CD8-positive, alpha-beta memory T cell (primary cell): Measurements from ENCODE around the gene ERC2. TPM values are rescaled to one million over a fixed set of nuclear protein-coding genes. Genes with fewer than 3 reads are reported as not detected.

ENCODE experiments used
- CTCF ChIA-PET: fragments of 350-600 bp; sonication (Branson Sonifier 250); formaldehyde crosslinking; loops from one replicate; lab custom pipeline; 2021; ENCODE audit warnings: antibody characterized with exemption; lab: Charles Lee
- POLR2A ChIA-PET: fragments of 350-600 bp; sonication (Branson Sonifier 250); formaldehyde crosslinking; loops from one replicate; lab custom pipeline; 2021; ENCODE audit warnings: antibody characterized with exemption; lab: Charles Lee
- DNase-seq, 5 donors: peaks; one replicate each; pipeline versions ENCODE4 v3.0.0 to v3.0.0-alpha.2; 2020 to 2022; ENCODE audit warnings: mixed read lengths in 1 of 5
- H3K27ac ChIP-seq: one replicate; pipeline ENCODE4 v1.7.0; 2013; ENCODE audit warnings: low read depth, mild to moderate bottlenecking, low read length, moderate library complexity
- H3K27me3 ChIP-seq: 2 replicates; pipeline ENCODE4 v1.7.0; 2013; ENCODE audit warnings: low read length, mild to moderate bottlenecking; ENCODE audit not compliant: insufficient read depth, poor library complexity, severe bottlenecking
- H3K36me3 ChIP-seq: 2 replicates; pipeline ENCODE4 v1.7.0; 2013; ENCODE audit warnings: mild to moderate bottlenecking, low read length, moderate library complexity; ENCODE audit not compliant: insufficient read depth
- H3K4me1 ChIP-seq: 2 replicates; pipeline ENCODE4 v1.7.0; 2013; ENCODE audit warnings: mild to moderate bottlenecking, low read length, moderate library complexity; ENCODE audit not compliant: insufficient read depth
- H3K4me3 ChIP-seq: 2 replicates; pipeline ENCODE4 v1.7.0; 2013; ENCODE audit warnings: mild to moderate bottlenecking, low read length
- H3K9me3 ChIP-seq: 2 replicates; pipeline ENCODE4 v1.7.0; 2013; ENCODE audit warnings: mild to moderate bottlenecking, low read length
- H3K27ac Mint-ChIP-seq, 8 donors: one replicate each; pipeline ENCODE4 v1.8.0; 2020 to 2021; ENCODE audit warnings: mixed read lengths in 8 of 8, mild to moderate bottlenecking in 6 of 8, inconsistent platforms in 3 of 8, moderate library complexity in 3 of 8
- H3K27me3 Mint-ChIP-seq, 2 donors: one replicate each; pipeline ENCODE4 v1.8.0; 2020 to 2021; ENCODE audit warnings: mixed read lengths in 2 of 2, mild to moderate bottlenecking in 1 of 2, moderate library complexity in 1 of 2
- H3K36me3 Mint-ChIP-seq, 3 donors: one replicate each; pipeline ENCODE4 v1.8.0; 2020 to 2021; ENCODE audit warnings: mixed read lengths in 3 of 3, inconsistent platforms in 1 of 3, mild to moderate bottlenecking in 1 of 3
- H3K4me1 Mint-ChIP-seq, 3 donors: one replicate each; pipeline ENCODE4 v1.8.0; 2020 to 2021; ENCODE audit warnings: mixed read lengths in 3 of 3, inconsistent platforms in 1 of 3, mild to moderate bottlenecking in 1 of 3
- H3K4me3 Mint-ChIP-seq, 7 donors: one replicate each; pipeline ENCODE4 v1.8.0; 2020 to 2021; ENCODE audit warnings: mixed read lengths in 7 of 7, mild to moderate bottlenecking in 6 of 7, moderate library complexity in 4 of 7, inconsistent platforms in 2 of 7
- H3K9me3 Mint-ChIP-seq, 5 donors: one replicate each; pipeline ENCODE4 v1.8.0; 2020 to 2022; ENCODE audit warnings: mixed read lengths in 5 of 5, mild to moderate bottlenecking in 3 of 5, moderate library complexity in 2 of 5, inconsistent platforms in 1 of 5
- polyA plus RNA-seq: library from polyadenylated mRNA; unstranded; fragments of 300-500 nt; fragmentation: Illumina TruSeq; gene quantifications from one replicate; pipeline ENCODE4 v1.2.3, GENCODE V29; 2021
- total RNA-seq, 2 experiments: library from RNA; stranded (reverse); gene quantifications; one replicate each; pipeline ENCODE4 v1.2.3, GENCODE V29; 2021

Gene ERC2
- total and polyA plus RNA-seq, 3 experiments from 2014 or later = not detected

DNA sequence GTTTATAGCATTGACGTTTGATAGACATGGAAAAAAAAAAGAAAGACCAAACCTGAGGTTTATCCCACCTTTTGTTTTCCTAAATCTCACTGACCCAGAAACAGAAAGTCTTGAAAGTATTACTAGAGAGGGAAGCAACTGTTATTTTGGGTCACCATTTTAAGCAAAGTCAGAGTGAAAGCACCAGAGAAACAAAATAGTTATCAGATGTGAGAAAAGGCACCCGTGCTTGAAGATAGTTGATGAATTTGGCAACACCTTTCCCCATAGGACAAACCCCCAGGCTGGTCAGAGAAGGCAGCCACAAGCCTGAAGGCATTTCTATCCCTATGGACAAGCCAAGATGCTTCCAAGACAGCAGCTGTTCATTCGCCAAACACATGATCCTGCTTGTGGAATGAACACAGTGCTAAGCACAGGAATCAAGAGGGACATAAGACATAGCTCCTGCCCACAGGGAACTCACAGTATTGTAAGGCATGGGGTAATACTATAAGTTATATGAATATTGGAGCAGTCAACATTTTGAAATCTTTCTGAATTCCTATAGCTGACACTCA is 170.9 kb downstream of the ERC2 start:
- no peak overlapping the region for H3K27ac Mint-ChIP-seq
- Histone ChIP-seq H3K9me3 (no peaks in the 10 kb centered on the region), H3K4me3 (no peak overlapping the region), H3K4me1 (no peaks in the 10 kb centered on the region), H3K36me3 (no peaks in the 10 kb centered on the region), H3K27me3 (peaks cover 3% of the 10 kb centered on the region), H3K27ac (no peak overlapping the region)
- H3K4me1 Mint-ChIP-seq = no peaks in the 10 kb centered on the region
- DNase-seq = no peak
- H3K27me3 Mint-ChIP-seq = peaks cover 10 to 31% of the 10 kb centered on the region in 2 donors
- H3K4me3 Mint-ChIP-seq = no peak overlapping the region
- H3K9me3 Mint-ChIP-seq = peaks cover 0 to 9% (median 3%) of the 10 kb centered on the region in 5 donors
- no peaks in the 10 kb centered on the region for H3K36me3 Mint-ChIP-seq
- POLR2A ChIA-PET = no interaction called here
- CTCF ChIA-PET = no interaction called here

DNA sequence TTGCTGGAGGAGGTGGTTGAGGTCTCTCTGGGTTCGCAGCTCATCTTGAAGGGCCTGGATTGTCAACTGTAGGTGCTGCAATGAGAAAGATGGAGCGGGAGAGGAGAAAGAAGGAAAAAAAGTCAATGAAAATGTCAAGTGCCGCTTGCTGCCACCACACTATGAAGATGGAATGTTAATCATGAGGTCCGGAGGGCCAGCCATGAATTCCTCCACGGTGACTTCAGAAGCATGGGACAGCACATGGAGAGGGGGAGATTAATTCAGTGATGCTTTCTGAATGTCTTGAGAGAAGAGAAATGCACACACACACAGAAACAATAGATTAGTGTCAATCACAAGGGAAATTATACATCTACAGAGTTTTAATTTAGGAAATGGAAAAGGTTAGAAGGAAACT is 171.9 kb downstream of the ERC2 start:
- no peaks in the 10 kb centered on the region for H3K9me3 ChIP-seq
- H3K27ac ChIP-seq = no peak overlapping the region
- no peaks in the 10 kb centered on the region for H3K36me3 ChIP-seq
- CTCF ChIA-PET = no interaction called here
- no peak for DNase-seq
- H3K4me1 Mint-ChIP-seq = no peaks in the 10 kb centered on the region
- H3K4me3 Mint-ChIP-seq = no peak overlapping the region
- POLR2A ChIA-PET = no interaction called here
- no peak overlapping the region for H3K4me3 ChIP-seq
- peaks cover 10 to 27% of the 10 kb centered on the region in 2 donors for H3K27me3 Mint-ChIP-seq
- H3K9me3 Mint-ChIP-seq = peaks cover 0 to 9% (median 3%) of the 10 kb centered on the region in 5 donors
- H3K27ac Mint-ChIP-seq = no peak overlapping the region
- H3K27me3 ChIP-seq = no peaks in the 10 kb centered on the region
- H3K4me1 ChIP-seq = no peaks in the 10 kb centered on the region
- H3K36me3 Mint-ChIP-seq = no peaks in the 10 kb centered on the region

DNA sequence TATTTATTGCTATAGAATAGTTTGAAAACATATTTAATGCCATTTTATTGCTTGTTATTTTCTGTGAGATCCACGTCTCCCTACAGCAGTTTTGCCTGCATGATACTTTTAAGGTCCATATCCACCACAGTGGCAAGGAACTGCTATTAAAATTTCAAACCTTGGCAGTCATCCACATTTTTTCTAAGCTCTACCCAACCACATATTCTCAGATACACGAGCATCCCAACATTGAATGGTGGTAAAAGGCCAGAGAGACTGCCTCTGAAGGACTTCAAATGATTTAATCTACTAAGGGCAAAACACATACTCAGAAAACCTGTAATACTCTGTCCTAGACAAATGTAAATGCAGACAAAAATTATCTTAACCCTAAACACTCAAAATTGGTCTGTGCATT is 173.1 kb downstream of the ERC2 start:
- no peaks in the 10 kb centered on the region for H3K9me3 ChIP-seq
- POLR2A ChIA-PET = no interaction called here
- no peaks in the 10 kb centered on the region for H3K4me1 Mint-ChIP-seq
- CTCF ChIA-PET = no interaction called here
- DNase-seq = no peak
- H3K27ac Mint-ChIP-seq = no peak overlapping the region
- H3K4me1 ChIP-seq = no peaks in the 10 kb centered on the region
- no peaks in the 10 kb centered on the region for H3K27me3 ChIP-seq
- H3K36me3 Mint-ChIP-seq = no peaks in the 10 kb centered on the region
- no peak overlapping the region for H3K4me3 Mint-ChIP-seq
- H3K36me3 ChIP-seq = no peaks in the 10 kb centered on the region
- H3K9me3 Mint-ChIP-seq = peaks cover 0 to 9% (median 3%) of the 10 kb centered on the region in 5 donors
- H3K27ac ChIP-seq = no peak overlapping the region
- H3K4me3 ChIP-seq = no peak overlapping the region
- H3K27me3 Mint-ChIP-seq = peaks cover 10 to 29% of the 10 kb centered on the region in 2 donors

DNA sequence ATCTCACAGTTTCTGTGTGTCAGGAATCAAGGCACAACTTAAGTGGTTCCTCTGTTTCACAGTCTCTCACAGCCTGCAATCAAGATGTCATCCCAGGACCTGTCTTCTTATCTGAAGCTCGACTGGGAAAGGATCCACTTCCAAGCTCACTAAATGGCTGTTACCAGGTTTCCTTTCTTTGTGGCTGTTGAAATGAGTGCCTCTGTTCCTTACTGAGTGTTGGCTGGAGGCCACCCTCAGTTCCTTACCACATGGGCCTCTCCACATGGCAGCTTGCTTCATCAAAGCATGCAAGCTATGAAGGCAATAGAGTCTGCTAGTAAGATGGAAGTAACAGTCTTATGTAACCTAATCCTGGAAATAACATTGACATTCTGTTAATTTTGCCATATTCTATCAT is 174.0 kb downstream of the ERC2 start:
- H3K9me3 ChIP-seq = no peaks in the 10 kb centered on the region
- no peaks in the 10 kb centered on the region for H3K27me3 ChIP-seq
- no peak overlapping the region for H3K27ac ChIP-seq
- peaks cover 0 to 9% (median 3%) of the 10 kb centered on the region in 5 donors for H3K9me3 Mint-ChIP-seq
- H3K27ac Mint-ChIP-seq = no peak overlapping the region
- H3K4me1 ChIP-seq = no peaks in the 10 kb centered on the region
- H3K36me3 ChIP-seq = no peaks in the 10 kb centered on the region
- DNase-seq = no peak
- peaks cover 10 to 22% of the 10 kb centered on the region in 2 donors for H3K27me3 Mint-ChIP-seq
- no peak overlapping the region for H3K4me3 Mint-ChIP-seq
- ChIA-PET POLR2A (no interaction called here), CTCF (interaction anchor here (0.8 kb wide), 1 partner anchor 9 kb away, joined by 3 read pairs; no protein-coding TSS in a partner anchor)
- H3K4me1 Mint-ChIP-seq = no peaks in the 10 kb centered on the region
- no peaks in the 10 kb centered on the region for H3K36me3 Mint-ChIP-seq
- H3K4me3 ChIP-seq = no peak overlapping the region

DNA sequence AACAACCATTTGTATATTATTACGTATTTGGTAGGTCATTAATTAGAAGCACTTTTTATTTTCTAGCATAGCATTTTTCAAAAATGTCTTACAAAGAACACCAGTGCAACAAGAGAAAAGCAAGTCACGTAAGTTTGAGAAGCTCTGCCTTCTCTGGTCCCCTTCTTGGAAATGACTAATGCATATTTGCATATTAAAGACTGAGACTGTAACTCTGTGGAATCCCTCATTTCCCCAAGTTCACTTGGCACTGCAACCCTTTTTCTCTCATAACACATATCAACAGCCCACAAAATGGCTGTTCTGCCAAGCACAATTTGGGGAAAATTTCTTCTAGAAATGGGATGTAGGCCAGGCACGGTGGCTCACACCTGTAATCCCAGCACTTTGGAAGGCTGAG is 176.3 kb downstream of the ERC2 start:
- Mint-ChIP-seq H3K27me3 (peaks cover 6 to 18% of the 10 kb centered on the region in 2 donors), H3K36me3 (no peaks in the 10 kb centered on the region), H3K4me1 (no peaks in the 10 kb centered on the region), H3K27ac (no peak overlapping the region), H3K9me3 (peaks cover 0 to 2% (median 0%) of the 10 kb centered on the region in 5 donors), H3K4me3 (no peak overlapping the region)
- H3K9me3 ChIP-seq = no peaks in the 10 kb centered on the region
- no peak for DNase-seq
- H3K36me3 ChIP-seq = no peaks in the 10 kb centered on the region
- H3K4me1 ChIP-seq = no peaks in the 10 kb centered on the region
- ChIA-PET POLR2A (no interaction called here), CTCF (no interaction called here)
- no peak overlapping the region for H3K4me3 ChIP-seq
- no peaks in the 10 kb centered on the region for H3K27me3 ChIP-seq
- H3K27ac ChIP-seq = no peak overlapping the region

DNA sequence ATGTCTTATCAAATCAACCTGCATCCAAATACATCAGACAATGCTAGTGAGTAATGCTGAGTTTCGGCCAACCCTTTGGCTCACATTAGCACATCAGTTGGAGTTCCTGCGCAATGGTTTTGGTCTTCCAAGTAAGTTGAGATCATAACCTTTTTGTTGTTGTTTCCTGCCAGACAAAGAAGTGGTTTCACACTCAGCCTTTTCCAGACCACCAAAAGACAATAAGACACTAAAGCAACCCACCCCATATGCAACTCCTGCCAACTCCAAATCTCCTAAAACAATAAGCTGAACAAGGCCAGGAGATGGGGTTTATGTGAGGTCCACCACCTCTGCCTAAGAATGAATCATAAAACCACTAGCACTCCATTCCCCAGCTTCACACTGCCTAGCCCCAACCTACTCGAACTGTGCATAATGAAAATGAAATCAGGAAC is 177.0 kb downstream of the ERC2 start:
- CTCF ChIA-PET = no interaction called here
- Histone ChIP-seq H3K27me3 (no peaks in the 10 kb centered on the region), H3K4me3 (no peak overlapping the region), H3K4me1 (no peaks in the 10 kb centered on the region), H3K9me3 (no peaks in the 10 kb centered on the region), H3K36me3 (no peaks in the 10 kb centered on the region), H3K27ac (no peak overlapping the region)
- peaks cover 0 to 2% (median 0%) of the 10 kb centered on the region in 5 donors for H3K9me3 Mint-ChIP-seq
- POLR2A ChIA-PET = no interaction called here
- DNase-seq = no peak
- no peak overlapping the region for H3K4me3 Mint-ChIP-seq
- no peaks in the 10 kb centered on the region for H3K36me3 Mint-ChIP-seq
- no peaks in the 10 kb centered on the region for H3K4me1 Mint-ChIP-seq
- no peak overlapping the region for H3K27ac Mint-ChIP-seq
- peaks cover 6 to 16% of the 10 kb centered on the region in 2 donors for H3K27me3 Mint-ChIP-seq

DNA sequence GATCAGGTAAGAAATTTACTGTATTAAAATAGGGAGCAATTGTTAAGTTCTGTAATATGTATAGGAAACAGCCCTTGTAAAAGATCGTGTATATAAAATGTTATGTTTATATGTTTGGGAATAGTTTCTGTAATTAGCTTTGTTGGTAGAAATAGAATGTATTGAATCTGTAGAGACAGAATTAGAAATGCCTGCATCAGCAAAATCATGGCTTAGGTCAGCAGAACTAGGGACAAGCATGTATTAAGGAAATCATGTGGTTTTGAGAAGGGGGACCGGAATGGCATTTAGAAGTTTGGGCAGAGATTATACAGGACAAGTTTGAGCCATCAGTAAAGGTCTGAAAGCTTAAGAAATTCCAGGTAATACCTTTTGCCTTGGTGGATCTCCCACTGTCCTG is 177.9 kb downstream of the ERC2 start:
- Mint-ChIP-seq H3K36me3 (no peaks in the 10 kb centered on the region), H3K4me1 (no peaks in the 10 kb centered on the region), H3K27me3 (peaks cover 2 to 14% of the 10 kb centered on the region in 2 donors), H3K4me3 (no peak overlapping the region), H3K27ac (no peak overlapping the region), H3K9me3 (peaks cover 0 to 2% (median 0%) of the 10 kb centered on the region in 5 donors)
- Histone ChIP-seq H3K4me3 (no peak overlapping the region), H3K27me3 (no peaks in the 10 kb centered on the region), H3K9me3 (no peaks in the 10 kb centered on the region), H3K36me3 (no peaks in the 10 kb centered on the region), H3K27ac (no peak overlapping the region), H3K4me1 (no peaks in the 10 kb centered on the region)
- no peak for DNase-seq
- CTCF ChIA-PET = no interaction called here
- POLR2A ChIA-PET = no interaction called here

DNA sequence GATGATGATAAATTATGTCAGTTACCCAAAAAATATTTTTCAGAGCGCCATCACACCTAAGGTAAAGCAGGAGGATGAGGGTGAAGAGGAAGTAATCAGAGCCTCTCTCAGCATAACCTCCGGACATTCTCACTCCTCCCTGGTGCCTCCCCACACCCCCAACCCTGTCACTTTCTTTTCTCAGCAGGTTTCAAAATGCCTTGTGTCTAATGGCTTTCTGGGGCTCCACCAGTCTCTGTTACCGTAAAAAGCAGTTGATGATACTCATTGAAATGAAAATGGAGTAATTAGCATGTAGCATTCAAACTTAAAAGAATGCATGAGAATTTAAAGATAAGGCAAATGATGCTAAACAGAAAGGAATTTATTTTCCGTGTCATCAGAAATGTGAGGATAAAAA is 180.0 kb downstream of the ERC2 start:
- H3K4me3 Mint-ChIP-seq = no peak overlapping the region
- POLR2A ChIA-PET = no interaction called here

More for the DNA sequence above, 180.0 kb downstream of the ERC2 start:
- CTCF ChIA-PET = no interaction called here
- H3K27ac ChIP-seq = no peak overlapping the region
- H3K27me3 Mint-ChIP-seq = peaks cover 2 to 20% of the 10 kb centered on the region in 2 donors
- no peaks in the 10 kb centered on the region for H3K9me3 ChIP-seq
- H3K9me3 Mint-ChIP-seq = no peaks in the 10 kb centered on the region
- H3K4me1 Mint-ChIP-seq = no peaks in the 10 kb centered on the region
- H3K4me1 ChIP-seq = no peaks in the 10 kb centered on the region
- no peak overlapping the region for H3K4me3 ChIP-seq
- no peaks in the 10 kb centered on the region for H3K27me3 ChIP-seq
- no peaks in the 10 kb centered on the region for H3K36me3 Mint-ChIP-seq
- H3K36me3 ChIP-seq = no peaks in the 10 kb centered on the region
- no peak for DNase-seq
- H3K27ac Mint-ChIP-seq = no peak overlapping the region
